ENCODE data around the gene CLCN7.
"Not testable (repeated sequence)": the region's sequence is repeated elsewhere in the genome, so short reads cannot be mapped to it uniquely, and the experiment has no call there.

The CLCN7 gene

DNA sequence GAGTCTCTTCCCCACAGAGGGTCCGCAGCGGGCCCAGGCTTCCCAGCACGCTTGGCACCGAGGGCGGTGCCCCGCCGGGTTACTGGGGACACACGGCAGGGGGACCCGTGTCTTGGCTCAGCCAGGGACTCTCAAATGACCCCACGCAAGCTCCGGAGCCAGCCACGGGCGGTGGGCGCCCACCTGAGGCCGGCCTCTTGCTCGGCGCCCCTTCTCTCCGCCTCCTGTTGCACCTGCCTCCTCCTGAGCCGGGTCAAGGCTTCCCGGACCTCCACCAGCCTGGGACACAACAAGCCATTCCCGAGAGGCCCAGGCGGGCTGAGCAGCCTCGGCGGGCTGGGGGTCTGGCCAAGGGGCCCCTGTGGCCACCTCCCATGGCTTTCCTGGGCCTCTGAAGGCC lies 32.1 kb downstream of the CLCN7 start:
- no peak overlapping the region for H3K4me3 Mint-ChIP-seq
- TF ChIP-seq, protein P1, sequence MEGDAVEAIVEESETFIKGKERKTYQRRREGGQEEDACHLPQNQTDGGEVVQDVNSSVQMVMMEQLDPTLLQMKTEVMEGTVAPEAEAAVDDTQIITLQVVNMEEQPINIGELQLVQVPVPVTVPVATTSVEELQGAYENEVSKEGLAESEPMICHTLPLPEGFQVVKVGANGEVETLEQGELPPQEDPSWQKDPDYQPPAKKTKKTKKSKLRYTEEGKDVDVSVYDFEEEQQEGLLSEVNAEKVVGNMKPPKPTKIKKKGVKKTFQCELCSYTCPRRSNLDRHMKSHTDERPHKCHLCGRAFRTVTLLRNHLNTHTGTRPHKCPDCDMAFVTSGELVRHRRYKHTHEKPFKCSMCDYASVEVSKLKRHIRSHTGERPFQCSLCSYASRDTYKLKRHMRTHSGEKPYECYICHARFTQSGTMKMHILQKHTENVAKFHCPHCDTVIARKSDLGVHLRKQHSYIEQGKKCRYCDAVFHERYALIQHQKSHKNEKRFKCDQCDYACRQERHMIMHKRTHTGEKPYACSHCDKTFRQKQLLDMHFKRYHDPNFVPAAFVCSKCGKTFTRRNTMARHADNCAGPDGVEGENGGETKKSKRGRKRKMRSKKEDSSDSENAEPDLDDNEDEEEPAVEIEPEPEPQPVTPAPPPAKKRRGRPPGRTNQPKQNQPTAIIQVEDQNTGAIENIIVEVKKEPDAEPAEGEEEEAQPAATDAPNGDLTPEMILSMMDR (IDR thresholded peaks at IDR 0.05) = no peak

DNA sequence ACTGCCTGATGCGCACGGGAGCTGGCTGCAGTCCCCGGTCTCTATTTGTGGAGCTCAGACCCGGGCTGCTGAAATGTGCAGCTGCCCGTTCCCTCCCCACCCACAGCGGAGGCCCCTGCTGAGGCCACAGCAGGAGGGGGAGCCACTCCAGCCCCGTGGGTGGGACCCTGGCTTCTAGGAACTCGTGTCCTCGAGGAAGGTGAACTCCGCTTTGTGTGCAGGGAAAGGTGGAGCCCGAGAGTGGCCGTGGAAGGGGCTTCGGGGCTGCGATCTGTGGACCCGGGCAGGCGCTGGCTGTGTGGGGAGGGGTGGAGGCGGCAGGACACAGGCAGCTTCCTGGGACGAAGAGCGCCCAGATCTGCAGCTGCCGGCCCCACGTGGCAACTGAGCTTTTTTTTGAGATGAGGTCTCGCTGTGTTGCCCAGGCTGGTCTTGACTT lies 33.4 kb downstream of the CLCN7 start:
- DNase-seq = no peak
- Mint-ChIP-seq H3K27me3 (ENCODE audit: low read depth, poor library complexity) (no peaks in the 10 kb centered on the region), H3K4me1 (peaks cover 5% of the 10 kb centered on the region), H3K36me3 (ENCODE audit: low read depth) (no peaks in the 10 kb centered on the region), H3K27ac (no peak overlapping the region), H3K9me3 (no peaks in the 10 kb centered on the region), H3K4me3 (no peak overlapping the region)
- TF ChIP-seq, protein P1 (IDR thresholded peaks at IDR 0.05) = no peak

More for the DNA sequence above, 32.1 kb downstream of the CLCN7 start:
- Mint-ChIP-seq H3K27me3 (ENCODE audit: low read depth, poor library complexity) (no peaks in the 10 kb centered on the region), H3K9me3 (no peaks in the 10 kb centered on the region), H3K27ac (no peak overlapping the region), H3K4me1 (peaks cover 5% of the 10 kb centered on the region), H3K36me3 (ENCODE audit: low read depth) (no peaks in the 10 kb centered on the region)
- no peak for DNase-seq

DNA sequence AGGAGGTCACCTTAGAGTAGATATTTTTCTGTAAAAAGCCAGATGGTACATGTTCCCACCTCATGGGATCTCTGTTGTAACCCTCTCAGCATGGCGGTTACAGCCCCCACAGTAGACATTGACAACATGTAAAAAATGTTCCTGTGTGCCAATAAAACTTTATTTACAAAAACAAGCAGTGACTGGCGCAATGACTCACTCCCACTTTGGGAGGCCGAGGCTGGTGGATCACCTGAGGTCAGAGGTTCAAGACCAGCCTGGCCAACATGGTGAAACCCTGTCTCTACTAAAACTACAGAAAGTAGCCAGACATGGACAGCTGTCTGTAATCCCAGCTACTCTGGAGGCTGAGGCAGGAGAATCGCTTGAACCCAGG lies 35.1 kb downstream of the CLCN7 start:
- H3K4me1 Mint-ChIP-seq; DNase-seq; H3K27me3 Mint-ChIP-seq (ENCODE audit: low read depth, poor library complexity); H3K9me3 Mint-ChIP-seq; H3K4me3 Mint-ChIP-seq; H3K36me3 Mint-ChIP-seq (ENCODE audit: low read depth); H3K27ac Mint-ChIP-seq: not testable (repeated sequence)

GRCh38 chr16:1439058-1439698 lies 35.6 kb downstream of the CLCN7 start:
- Mint-ChIP-seq H3K4me1 (peaks cover 5% of the 10 kb centered on the region), H3K27ac (no peak overlapping the region), H3K9me3 (no peaks in the 10 kb centered on the region), H3K4me3 (no peak overlapping the region), H3K36me3 (ENCODE audit: low read depth) (no peaks in the 10 kb centered on the region), H3K27me3 (ENCODE audit: low read depth, poor library complexity) (no peaks in the 10 kb centered on the region)
- DNase-seq = no peak
- TF ChIP-seq, protein P1 (IDR thresholded peaks at IDR 0.05) = no peak

GRCh38 chr16:1438229-1439057 lies 36.4 kb downstream of the CLCN7 start:
- no peak overlapping the region for H3K4me3 Mint-ChIP-seq
- TF ChIP-seq, protein P1 (IDR thresholded peaks at IDR 0.05) = no peak
- H3K9me3 Mint-ChIP-seq = no peaks in the 10 kb centered on the region
- no peak for DNase-seq
- no peaks in the 10 kb centered on the region for H3K36me3 Mint-ChIP-seq (ENCODE audit: low read depth)
- no peaks in the 10 kb centered on the region for H3K27me3 Mint-ChIP-seq (ENCODE audit: low read depth, poor library complexity)
- H3K27ac Mint-ChIP-seq = no peak overlapping the region
- peaks cover 5% of the 10 kb centered on the region for H3K4me1 Mint-ChIP-seq

DNA sequence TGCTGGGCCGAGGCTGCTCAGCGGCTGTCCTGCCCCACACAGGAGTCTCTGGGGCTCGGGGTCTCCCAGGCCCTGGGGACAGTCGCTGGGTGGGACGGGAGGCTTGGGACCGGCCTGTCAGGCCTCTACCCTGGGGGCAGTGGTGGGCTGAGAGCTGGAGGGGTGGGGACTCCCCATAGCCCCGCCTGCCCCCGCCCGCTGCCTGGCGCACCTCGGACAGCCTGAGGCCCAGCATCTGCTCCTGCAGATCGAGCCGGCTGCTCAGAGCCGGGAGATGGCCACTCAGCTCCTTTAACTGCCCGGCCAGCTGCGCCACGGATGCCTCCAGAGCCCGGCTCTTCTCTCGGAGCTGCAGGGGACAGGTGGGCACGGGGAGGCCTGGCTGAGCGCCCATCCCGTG lies 37.2 kb downstream of the CLCN7 start:
- peaks cover 5% of the 10 kb centered on the region for H3K4me1 Mint-ChIP-seq
- DNase-seq = no peak
- no peak overlapping the region for H3K27ac Mint-ChIP-seq
- TF ChIP-seq, protein P1 (IDR thresholded peaks at IDR 0.05) = no peak
- no peaks in the 10 kb centered on the region for H3K9me3 Mint-ChIP-seq
- H3K27me3 Mint-ChIP-seq (ENCODE audit: low read depth, poor library complexity) = no peaks in the 10 kb centered on the region
- no peak overlapping the region for H3K4me3 Mint-ChIP-seq
- H3K36me3 Mint-ChIP-seq (ENCODE audit: low read depth) = no peaks in the 10 kb centered on the region
